NCI-H748 (cell line): ENCODE results near the gene SF3B6.

ENCODE experiments used
- DNase-seq: peaks from one replicate; lab custom pipeline; 2025; ENCODE audit not compliant: unreplicated experiment; lab: John Stamatoyannopoulos, UW

The SF3B6 gene

DNA sequence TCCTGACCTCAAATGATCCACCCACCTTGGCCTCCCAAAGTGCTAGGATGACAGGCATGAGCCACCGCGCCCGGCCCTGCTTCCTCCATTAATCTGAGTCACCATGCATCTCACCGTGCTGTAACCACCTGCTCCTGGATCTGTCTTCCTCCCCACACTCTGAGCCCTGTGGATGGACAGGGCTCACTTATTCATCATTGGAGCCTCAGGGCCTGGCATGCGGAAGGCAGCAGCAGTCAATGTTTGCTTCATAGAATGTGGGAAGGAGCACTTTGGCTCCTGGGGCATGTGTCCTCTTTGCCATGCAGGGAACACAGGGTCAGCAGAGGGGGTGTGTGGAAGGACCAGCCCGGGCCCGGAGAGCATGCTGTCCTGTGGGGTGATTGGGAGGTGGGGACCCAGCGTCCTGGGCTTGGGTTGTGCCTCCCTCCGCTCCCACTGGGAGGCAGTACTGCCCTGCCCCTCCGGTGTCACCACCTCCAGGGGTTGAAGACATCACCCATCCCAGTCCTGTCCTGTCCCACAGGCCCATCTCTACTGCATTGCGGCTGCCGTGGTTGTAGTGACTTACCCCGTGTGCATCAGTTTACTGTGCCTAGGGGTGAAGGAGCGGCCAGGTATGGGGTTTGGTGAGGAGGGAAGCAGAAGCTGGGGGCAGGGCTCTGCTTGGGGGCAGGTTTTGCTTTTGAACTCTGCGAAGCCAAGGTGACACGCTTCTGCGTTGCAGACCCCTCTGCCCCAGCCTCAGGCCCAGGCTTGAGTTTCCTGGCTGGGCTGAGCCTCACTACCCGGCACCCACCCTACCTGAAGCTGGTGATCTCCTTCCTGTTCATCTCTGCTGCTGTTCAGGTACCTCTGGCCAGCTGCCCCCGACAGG lies 54.8 kb downstream of the SF3B6 start:
- DNase-seq = no peak

- no peak for DNase-seq
Observed at GRCh38 chr2:24020244-24020643, 55.9 kb downstream of the SF3B6 start.

GRCh38 chr2:24019729-24020128 lies 56.4 kb downstream of the SF3B6 start:
- no peak for DNase-seq

GRCh38 chr2:24018241-24018640 lies 57.9 kb downstream of the SF3B6 start:
- no peak for DNase-seq

- DNase-seq = no peak
Observed at GRCh38 chr2:24017711-24018110, 58.4 kb downstream of the SF3B6 start.
